Kidney epithelial cell (primary cell): ENCODE results near the gene GRID2. TPM values are rescaled to one million over a fixed set of nuclear protein-coding genes. Genes with fewer than 3 reads are reported as not detected.

Source experiments
- DNase-seq: peaks from one replicate; pipeline ENCODE4 v3.0.0-alpha.2; 2010; ENCODE audit warnings: low read depth
- H3K27me3 ChIP-seq: 2 replicates; pipeline ENCODE4 v1.6.0; 2011; ENCODE audit warnings: low read length; ENCODE audit not compliant: control insufficient read depth, insufficient read depth
- H3K36me3 ChIP-seq: 2 replicates; pipeline ENCODE4 v1.5.1; 2011; ENCODE audit warnings: low read length; ENCODE audit not compliant: control insufficient read depth, insufficient read depth
- H3K4me3 ChIP-seq: 2 replicates; pipeline ENCODE4 v1.5.1; 2011; ENCODE audit warnings: low read depth, mild to moderate bottlenecking, control low read depth, low read length
- total RNA-seq: library from RNA; depleted of rRNA; stranded (reverse); fragments of >200 nt; gene quantifications from 2 replicates; pipeline ENCODE4 v1.2.3, GENCODE V29; 2015
- TF ChIP-seq, protein P1 (sequence below): IDR thresholded peaks from 2 replicates; pipeline ENCODE4 v1.5.1; 2011; ENCODE audit warnings: mild to moderate bottlenecking, moderate library complexity, low read length, control low read depth, inconsistent platforms; ENCODE audit not compliant: insufficient read depth, poor library complexity, severe bottlenecking

GRID2 gene
- total RNA-seq, 1 donor from 2014 or later = not detected

DNA sequence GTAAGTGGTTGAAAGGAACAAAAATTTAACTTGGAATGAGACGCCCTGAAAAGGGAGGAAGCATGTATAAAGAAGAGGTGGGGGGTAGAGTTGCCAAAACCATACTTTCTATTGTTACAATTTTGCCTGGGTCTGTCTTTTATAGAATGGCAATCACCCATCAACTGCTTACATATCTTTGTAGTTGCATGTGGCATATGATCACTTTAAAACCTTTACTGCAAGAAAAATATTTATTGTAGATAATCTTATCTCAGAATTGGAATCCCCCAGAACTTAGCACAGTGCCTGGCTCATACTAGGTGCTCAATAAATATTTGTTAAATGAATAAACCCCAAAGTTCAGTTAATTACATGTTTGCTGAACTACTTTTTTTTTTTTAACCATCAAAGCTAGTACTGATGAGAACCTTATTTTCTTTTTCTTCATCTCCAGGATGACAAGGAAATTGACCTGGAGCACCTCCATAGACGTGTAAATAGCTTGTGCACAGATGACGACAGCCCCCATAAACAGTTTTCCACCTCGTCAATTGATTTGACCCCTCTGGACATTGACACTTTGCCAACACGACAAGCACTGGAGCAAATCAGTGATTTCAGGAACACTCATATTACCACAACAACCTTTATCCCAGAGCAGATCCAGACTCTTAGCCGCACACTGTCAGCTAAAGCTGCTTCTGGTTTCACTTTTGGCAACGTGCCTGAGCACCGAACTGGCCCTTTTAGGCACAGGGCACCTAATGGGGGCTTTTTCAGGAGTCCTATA, 1468.1 kb downstream of the GRID2 start:
- Histone ChIP-seq H3K4me3 (no peak overlapping the region), H3K36me3 (no peaks in the 10 kb centered on the region), H3K27me3 (no peaks in the 10 kb centered on the region)
- TF ChIP-seq, protein P1, sequence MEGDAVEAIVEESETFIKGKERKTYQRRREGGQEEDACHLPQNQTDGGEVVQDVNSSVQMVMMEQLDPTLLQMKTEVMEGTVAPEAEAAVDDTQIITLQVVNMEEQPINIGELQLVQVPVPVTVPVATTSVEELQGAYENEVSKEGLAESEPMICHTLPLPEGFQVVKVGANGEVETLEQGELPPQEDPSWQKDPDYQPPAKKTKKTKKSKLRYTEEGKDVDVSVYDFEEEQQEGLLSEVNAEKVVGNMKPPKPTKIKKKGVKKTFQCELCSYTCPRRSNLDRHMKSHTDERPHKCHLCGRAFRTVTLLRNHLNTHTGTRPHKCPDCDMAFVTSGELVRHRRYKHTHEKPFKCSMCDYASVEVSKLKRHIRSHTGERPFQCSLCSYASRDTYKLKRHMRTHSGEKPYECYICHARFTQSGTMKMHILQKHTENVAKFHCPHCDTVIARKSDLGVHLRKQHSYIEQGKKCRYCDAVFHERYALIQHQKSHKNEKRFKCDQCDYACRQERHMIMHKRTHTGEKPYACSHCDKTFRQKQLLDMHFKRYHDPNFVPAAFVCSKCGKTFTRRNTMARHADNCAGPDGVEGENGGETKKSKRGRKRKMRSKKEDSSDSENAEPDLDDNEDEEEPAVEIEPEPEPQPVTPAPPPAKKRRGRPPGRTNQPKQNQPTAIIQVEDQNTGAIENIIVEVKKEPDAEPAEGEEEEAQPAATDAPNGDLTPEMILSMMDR = no peak
- no peak for DNase-seq

DNA sequence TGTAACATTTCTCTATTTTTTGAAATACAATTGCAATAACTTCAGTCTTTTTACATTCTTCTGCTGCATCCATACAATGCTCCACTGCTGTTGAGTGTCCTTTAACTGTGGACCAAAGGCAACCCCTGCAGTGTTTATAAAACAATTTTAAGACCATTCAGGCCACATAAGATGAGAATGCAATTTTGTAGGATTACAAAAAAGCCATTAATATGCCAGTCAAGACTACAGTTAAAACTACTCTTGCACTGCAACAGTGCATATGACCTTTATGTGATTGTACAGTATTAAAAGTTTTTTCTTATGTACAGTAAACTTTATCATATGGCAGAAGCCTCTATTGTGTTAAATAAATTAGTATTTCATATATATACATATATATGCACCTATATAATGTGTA, 1469.1 kb downstream of the GRID2 start:
- Histone ChIP-seq H3K36me3 (no peaks in the 10 kb centered on the region), H3K4me3 (no peak overlapping the region), H3K27me3 (no peaks in the 10 kb centered on the region)
- TF ChIP-seq, protein P1 = no peak
- DNase-seq = no peak

DNA sequence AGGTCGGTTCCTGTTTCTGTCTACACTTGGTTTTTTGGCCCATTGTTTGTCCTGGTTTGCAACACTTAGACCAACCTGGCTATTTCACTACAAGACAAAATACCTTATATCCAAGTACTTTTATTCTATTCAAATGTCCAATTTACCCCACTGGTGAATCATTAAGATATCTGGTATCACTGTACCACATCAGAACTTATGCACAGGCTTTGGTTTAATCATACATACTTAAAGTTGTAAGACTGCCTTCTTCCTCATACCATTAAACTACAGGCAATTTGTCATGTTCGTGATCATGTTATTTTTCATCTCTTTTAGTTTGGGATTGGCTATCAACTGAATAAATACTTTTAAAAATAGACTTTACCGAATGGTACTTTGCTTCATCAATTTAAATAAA, 1471.8 kb downstream of the GRID2 start:
- no peaks in the 10 kb centered on the region for H3K36me3 ChIP-seq
- TF ChIP-seq, protein P1 = no peak
- DNase-seq = no peak
- H3K4me3 ChIP-seq = no peak overlapping the region
- H3K27me3 ChIP-seq = no peaks in the 10 kb centered on the region

DNA sequence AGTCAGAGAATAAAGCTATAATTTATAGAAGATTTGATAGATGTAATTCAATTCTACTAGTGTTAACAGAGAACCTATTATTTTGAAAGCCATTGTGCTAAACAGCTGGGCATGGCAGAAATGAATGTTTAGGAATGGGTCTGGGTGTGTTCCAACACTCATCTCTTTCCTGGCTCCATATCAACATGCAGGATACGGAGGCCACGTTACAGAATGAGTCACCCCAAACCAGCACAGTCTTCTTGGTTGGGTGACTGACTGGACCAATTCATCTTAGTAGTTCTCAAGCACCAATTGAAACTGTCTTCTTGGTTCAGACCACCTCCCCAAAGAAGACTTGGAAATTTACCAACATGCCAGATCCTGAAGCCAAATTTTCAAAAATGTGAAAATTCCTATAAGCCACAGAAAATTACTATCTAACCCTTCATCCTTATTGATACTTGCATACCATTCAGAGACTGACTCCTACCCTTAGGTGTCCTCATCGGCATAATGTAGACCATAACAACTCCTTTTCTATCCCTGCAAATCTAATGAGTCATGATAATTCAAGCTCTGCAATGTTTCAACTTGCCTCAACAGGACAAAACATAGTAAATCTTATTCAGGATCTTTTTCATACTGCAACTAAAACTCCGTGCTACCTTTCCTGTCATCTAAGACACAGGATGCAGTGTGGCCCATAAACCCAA, 1472.8 kb downstream of the GRID2 start:
- Histone ChIP-seq H3K27me3 (no peaks in the 10 kb centered on the region), H3K4me3 (no peak overlapping the region), H3K36me3 (no peaks in the 10 kb centered on the region)
- DNase-seq = no peak
- TF ChIP-seq, protein P1 = no peak

DNA sequence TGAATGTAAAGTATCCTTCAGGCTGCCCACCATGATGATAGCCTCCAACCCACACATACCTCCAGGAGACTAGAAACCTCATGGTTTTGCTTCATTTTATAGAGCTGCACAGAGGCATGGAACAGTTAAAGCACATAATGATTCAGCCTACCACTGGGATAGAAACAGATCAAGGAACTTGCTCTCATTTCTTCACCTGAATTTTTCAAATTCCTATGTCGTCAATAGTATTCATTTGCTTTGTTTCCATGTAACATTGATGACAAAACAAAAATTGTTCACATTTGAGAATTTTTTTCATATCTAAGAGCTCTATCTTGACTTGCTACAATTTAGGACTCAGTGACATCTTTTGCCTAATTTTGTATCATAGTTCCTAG, 1473.3 kb downstream of the GRID2 start:
- Histone ChIP-seq H3K36me3 (no peaks in the 10 kb centered on the region), H3K27me3 (no peaks in the 10 kb centered on the region), H3K4me3 (no peak overlapping the region)
- TF ChIP-seq, protein P1 = no peak
- DNase-seq = no peak
